IMR-90 (cell line): Measurements from ENCODE around the gene EMD. TPM values are rescaled to one million over a fixed set of nuclear protein-coding genes. Genes with fewer than 3 reads are reported as not detected.

Experiments
- ATAC-seq: fragments of 200-7000 bp; cut with Tn5 transposase; 2 replicates; pipeline ENCODE4 v1.9.1; 2020; ENCODE audit warnings: low read depth, mild to moderate bottlenecking, moderate library complexity
- BruUV-seq: library from RNA; stranded (reverse); fragments of 400-500 nt; replicated peaks from 2 replicates; lab custom pipeline; 2021; lab: Mats Ljungman, UMichigan
- CTCF ChIA-PET: fragments of 300-600 bp; formaldehyde crosslinking; extraction: SDS; loops from one replicate; lab custom pipeline; 2021; ENCODE audit warnings: antibody characterized with exemption; lab: Yijun Ruan, JAX
- POLR2A ChIA-PET: fragments of 300-600 bp; sonication (Branson Sonifier 250); formaldehyde crosslinking; loops from one replicate; lab custom pipeline; 2022; ENCODE audit warnings: antibody characterized with exemption; ENCODE audit not compliant: unreplicated experiment; lab: Charles Lee
- DNase-seq: peaks from one replicate; pipeline ENCODE4 v3.0.0; 2013
- H2AFZ ChIP-seq: replicated peaks from 2 replicates; pipeline ENCODE3; 2013; ENCODE audit warnings: low read length, mild to moderate bottlenecking; ENCODE audit not compliant: poor library complexity
- H2AK5ac ChIP-seq: 2 replicates; pipeline ENCODE4 v1.6.1; 2013; ENCODE audit warnings: low read depth, low read length, inconsistent platforms
- H2AK9ac ChIP-seq: replicated peaks from 2 replicates; pipeline ENCODE3; 2013; ENCODE audit warnings: mild to moderate bottlenecking, low read depth, low read length, moderate library complexity; ENCODE audit not compliant: poor library complexity
- H2BK120ac ChIP-seq: 2 replicates; pipeline ENCODE4 v1.6.1; 2013; ENCODE audit warnings: low read depth, low read length, inconsistent platforms
- H2BK15ac ChIP-seq: 3 replicates; pipeline ENCODE4 v1.6.1; 2013; ENCODE audit warnings: low read depth, low read length, inconsistent platforms
- H2BK20ac ChIP-seq: 2 replicates; pipeline ENCODE4 v1.6.1; 2013; ENCODE audit warnings: low read depth, mild to moderate bottlenecking, inconsistent platforms, low read length, moderate library complexity
- H2BK5ac ChIP-seq: 2 replicates; pipeline ENCODE4 v1.6.1; 2013; ENCODE audit warnings: mild to moderate bottlenecking, low read depth, low read length, inconsistent platforms; ENCODE audit not compliant: poor library complexity, severe bottlenecking
- H3K14ac ChIP-seq: replicated peaks from 2 replicates; pipeline ENCODE4 v1.6.1; 2013; ENCODE audit warnings: low read depth, low read length, inconsistent platforms
- H3K18ac ChIP-seq: 2 replicates; pipeline ENCODE4 v1.6.1; 2013; ENCODE audit warnings: low read depth, low read length, control low read depth
- H3K23ac ChIP-seq: 2 replicates; pipeline ENCODE4 v1.6.1; 2013; ENCODE audit warnings: low read depth, low read length, inconsistent platforms
- H3K27ac ChIP-seq: 2 replicates; pipeline ENCODE4 v1.5.1; 2013; ENCODE audit warnings: mild to moderate bottlenecking, control low read depth, low read length; ENCODE audit not compliant: insufficient read depth
- H3K27me3 ChIP-seq: 2 replicates; pipeline ENCODE4 v1.6.1; 2013; ENCODE audit warnings: low read length; ENCODE audit not compliant: control insufficient read depth, insufficient read depth
- H3K36me3 ChIP-seq: 2 replicates; pipeline ENCODE4 v1.6.1; 2013; ENCODE audit warnings: low read length, mixed read lengths; ENCODE audit not compliant: control insufficient read depth, insufficient read depth
- H3K4ac ChIP-seq: 2 replicates; pipeline ENCODE4 v1.6.1; 2013; ENCODE audit warnings: low read depth, low read length, inconsistent platforms
- H3K4me1 ChIP-seq: 2 replicates; pipeline ENCODE4 v1.6.1; 2013; ENCODE audit warnings: low read length, mixed read lengths; ENCODE audit not compliant: control insufficient read depth, insufficient read depth
- H3K4me2 ChIP-seq: 2 replicates; pipeline ENCODE4 v1.6.1; 2013; ENCODE audit warnings: low read depth, mild to moderate bottlenecking, control low read depth, low read length, moderate library complexity
- H3K4me3 ChIP-seq: 2 replicates; pipeline ENCODE4 v1.5.1; 2013; ENCODE audit warnings: low read depth, mild to moderate bottlenecking, control low read depth, low read length, moderate library complexity; ENCODE audit not compliant: insufficient read depth
- H3K56ac ChIP-seq: 2 replicates; pipeline ENCODE4 v1.6.1; 2013; ENCODE audit warnings: low read length, inconsistent platforms; ENCODE audit not compliant: insufficient read depth; ENCODE audit errors: extremely low read depth
- H3K79me1 ChIP-seq, 2 experiments: 2 replicates each; pipeline ENCODE4 v1.6.1; 2013; ENCODE audit warnings: low read length in 2 of 2, inconsistent platforms in 1 of 2, low read depth in 1 of 2
- H3K9ac ChIP-seq: 2 replicates; pipeline ENCODE4 v1.6.1; 2013; ENCODE audit warnings: low read depth, low read length, control low read depth
- H3K9me1 ChIP-seq: 2 replicates; pipeline ENCODE4 v1.6.1; 2013; ENCODE audit warnings: low read length, inconsistent platforms; ENCODE audit not compliant: insufficient read depth
- H3K9me3 ChIP-seq: 2 replicates; pipeline ENCODE4 v1.6.1; 2013; ENCODE audit warnings: low read length; ENCODE audit not compliant: control insufficient read depth, insufficient read depth
- H4K20me1 ChIP-seq: 2 replicates; pipeline ENCODE4 v1.6.1; 2013; ENCODE audit warnings: low read length, inconsistent platforms; ENCODE audit not compliant: insufficient read depth
- H4K5ac ChIP-seq: 2 replicates; pipeline ENCODE4 v1.6.1; 2013; ENCODE audit warnings: mild to moderate bottlenecking, low read depth, low read length, control low read depth
- H4K8ac ChIP-seq, 2 experiments: 2 replicates each; pipeline ENCODE4 v1.6.1; 2013; ENCODE audit warnings: low read depth in 2 of 2, low read length in 2 of 2, control low read depth in 1 of 2, inconsistent platforms in 1 of 2
- H4K91ac ChIP-seq: 2 replicates; pipeline ENCODE4 v1.6.1; 2013; ENCODE audit warnings: low read depth, low read length, inconsistent platforms; ENCODE audit not compliant: insufficient read depth
- BHLHE40 ChIP-seq: fragments of 150-350 bp; IDR thresholded peaks from 2 replicates; pipeline ENCODE4 v1.6.1; 2016; ENCODE audit warnings: mild to moderate bottlenecking, low read depth, low read length
- CEBPB ChIP-seq: IDR thresholded peaks from 2 replicates; pipeline ENCODE4 v1.6.1; 2012; ENCODE audit warnings: low read depth, low read length, improper control_type of control experiment
- CHD1 ChIP-seq: IDR thresholded peaks from 2 replicates; pipeline ENCODE4 v1.6.1; 2012; ENCODE audit warnings: low read depth, low read length, improper control_type of control experiment
- CTCF ChIP-seq: conservative IDR thresholded peaks from 2 replicates; pipeline ENCODE4 v1.5.1; 2012; ENCODE audit warnings: mild to moderate bottlenecking, low read depth, low read length, improper control_type of control experiment
- ELK1 ChIP-seq: fragments of 150-350 bp; IDR thresholded peaks from 2 replicates; pipeline ENCODE4 v1.6.1; 2016; ENCODE audit warnings: low read depth, mild to moderate bottlenecking, low read length, moderate library complexity, borderline replicate concordance
- MAFK ChIP-seq: IDR thresholded peaks from 2 replicates; pipeline ENCODE4 v1.6.1; 2012; ENCODE audit warnings: low read depth, low read length, improper control_type of control experiment
- MAZ ChIP-seq: IDR thresholded peaks from 2 replicates; pipeline ENCODE4 v1.6.1; 2012; ENCODE audit warnings: low read depth, mild to moderate bottlenecking, low read length, improper control_type of control experiment, moderate library complexity, borderline replicate concordance
- MXI1 ChIP-seq: IDR thresholded peaks from 2 replicates; pipeline ENCODE4 v1.6.1; 2012; ENCODE audit warnings: low read depth, mild to moderate bottlenecking, low read length, moderate library complexity, borderline replicate concordance
- NFE2L2 ChIP-seq: fragments of 150-350 bp; IDR thresholded peaks from 2 replicates; pipeline ENCODE4 v1.6.1; 2016; ENCODE audit warnings: low read depth, mild to moderate bottlenecking, low read length
- POLR2A ChIP-seq: IDR thresholded peaks from 2 replicates; pipeline ENCODE4 v1.6.1; 2012; ENCODE audit warnings: mild to moderate bottlenecking, low read depth, low read length
- RAD21 ChIP-seq: IDR thresholded peaks from 2 replicates; pipeline ENCODE4 v1.6.1; 2012; ENCODE audit warnings: low read length, improper control_type of control experiment
- RCOR1 ChIP-seq: IDR thresholded peaks from 2 replicates; pipeline ENCODE4 v1.6.1; 2012; ENCODE audit warnings: mild to moderate bottlenecking, low read length, improper control_type of control experiment; ENCODE audit not compliant: insufficient replicate concordance
- RFX5 ChIP-seq: IDR thresholded peaks from 2 replicates; pipeline ENCODE4 v1.8.0; 2012; ENCODE audit warnings: low read depth, mild to moderate bottlenecking, low read length, moderate library complexity
- SMC3 ChIP-seq: fragments of 150-350 bp; IDR thresholded peaks from 2 replicates; pipeline ENCODE4 v1.6.1; 2016; ENCODE audit warnings: low read depth, mild to moderate bottlenecking, antibody characterized with exemption, low read length, moderate library complexity
- USF2 ChIP-seq: fragments of 150-350 bp; IDR thresholded peaks from 2 replicates; pipeline ENCODE4 v1.6.1; 2017; ENCODE audit warnings: mild to moderate bottlenecking, antibody characterized with exemption, low read length, low read depth
- WGBS, 2 experiments: methylation state at CpG; one replicate each; pipeline versions ENCODE4 v1.1.5 to v1.1.7; 2013; ENCODE audit warnings: missing lambda C conversion rate in 2 of 2; ENCODE audit not compliant: insufficient read length in 1 of 2; ENCODE audit errors: extremely low coverage in 2 of 2; 5-methylcytosine and 5-hydroxymethylcytosine counted together
- dilution Hi-C: fragments of 300-500 bp; cut with HindIII; formaldehyde crosslinking; loops from one replicate; pipeline ENCODE4 v1.14.3; 2018; ENCODE audit warnings: low sequenced_read_pairs; ENCODE audit not compliant: unreplicated experiment
- in situ Hi-C: fragments of 300-500 bp; cut with MboI; formaldehyde crosslinking; loops from 3 replicates; pipeline ENCODE4 v1.14.3; 2019; ENCODE audit warnings: low sequenced_read_pairs, inconsistent platforms, mixed read lengths
- intact Hi-C: fragments of 100-400 bp; cut with micrococcal nuclease; formaldehyde crosslinking; loops from 2 replicates; pipeline ENCODE4 v1.10.0; 2022
- polyA plus RNA-seq, 3 experiments: library from polyadenylated mRNA; depleted of rRNA; stranded (reverse); fragments of >200 nt; gene quantifications; 2 replicates each; pipeline ENCODE4 v1.2.3, GENCODE V29; 2012; ENCODE audit warnings: low replicate concordance in 1 of 3
- total RNA-seq: library from RNA; depleted of rRNA; stranded (reverse); fragments of >200 nt; gene quantifications from 2 replicates; pipeline ENCODE4 v1.2.3, GENCODE V29; 2012

The EMD gene
- total and polyA plus RNA-seq, 2 of the 4 experiments (the other 2 are of a cell fraction): 9.9 to 80.6 TPM

GRCh38 chrX:154359362-154360154, 19.5 kb upstream of the EMD start:
- H2AK9ac ChIP-seq: no peak overlapping the region
- ATAC-seq: no peak
- H2AK5ac ChIP-seq: no peak overlapping the region
- H4K5ac ChIP-seq: no peak overlapping the region
- CTCF ChIA-PET: no interaction called here
- no peak overlapping the region for H2AFZ ChIP-seq
- no peaks in the 10 kb centered on the region; the same call in 1 of the 2 replicates for H3K9me1 ChIP-seq
- H4K91ac ChIP-seq: no peak overlapping the region
- H3K79me1 ChIP-seq: peaks cover 7 to 33% of the 10 kb centered on the region in 2 experiments; a peak in 1 of 4 replicates
- H3K23ac ChIP-seq: no peak overlapping the region
- POLR2A ChIA-PET: no interaction called here
- no peak overlapping the region for H4K8ac ChIP-seq
- no peak overlapping the region for H3K14ac ChIP-seq
- in situ Hi-C loops: no loop called here
- no peak overlapping the region for H2BK5ac ChIP-seq
- no peak overlapping the region for H3K56ac ChIP-seq
- no peak overlapping the region for H3K4ac ChIP-seq
- peaks cover 90% of the 10 kb centered on the region for H3K36me3 ChIP-seq
- no peaks in the 10 kb centered on the region for H3K9me3 ChIP-seq
- no peak overlapping the region for H3K9ac ChIP-seq
- no peak overlapping the region for H3K27ac ChIP-seq
- no peak for DNase-seq
- H4K20me1 ChIP-seq: peaks cover 99% of the 10 kb centered on the region
- no peak overlapping the region for H2BK120ac ChIP-seq
- WGBS, 2 experiments: 91% methylated on average over 23 of the region's 41 CpGs; no CpG with 5 or more reads in 1 of the 2 experiments
- H2BK20ac ChIP-seq: no peak overlapping the region
- TSS peak; percentile 81 for BruUV-seq
- no peak overlapping the region for H3K4me2 ChIP-seq
- H3K4me3 ChIP-seq: no peak overlapping the region
- intact Hi-C loops: no loop called here
- no peaks in the 10 kb centered on the region for H3K27me3 ChIP-seq
- H3K18ac ChIP-seq: no peak overlapping the region
- dilution Hi-C loops: no loop called here
- no peaks in the 10 kb centered on the region for H3K4me1 ChIP-seq
- H2BK15ac ChIP-seq: no peak overlapping the region
- TF ChIP-seq CEBPB (no peak), MAFK (no peak), ELK1 (no peak), CTCF (no peak), BHLHE40 (no peak), MAZ (no peak), CHD1 (no peak), POLR2A (no peak), SMC3 (no peak), RFX5 (no peak), USF2 (no peak), RCOR1 (no peak), RAD21 (no peak), NFE2L2 (no peak), MXI1 (no peak)
